GM18499 (cell line): ENCODE measurements around the gene SCAMP5.

Experiments
- ATAC-seq: cut with Tn5 transposase; IDR thresholded peaks from one replicate; pipeline ENCODE4 v1.9.1; 2021; ENCODE audit warnings: moderate number of reproducible peaks; ENCODE audit not compliant: insufficient read depth, unreplicated experiment

The SCAMP5 gene

GRCh38 chr15:74967670-74968069 lies 27.7 kb upstream of the SCAMP5 start:
- no peak for ATAC-seq

- no peak for ATAC-seq
Measured at GRCh38 chr15:74976159-74976558, 19.2 kb upstream of the SCAMP5 start.

- no peak for ATAC-seq
Measured at GRCh38 chr15:74977599-74977998, 17.8 kb upstream of the SCAMP5 start.

- ATAC-seq = no peak
Measured at GRCh38 chr15:74978077-74978476, 17.3 kb upstream of the SCAMP5 start.

- no peak for ATAC-seq
Measured at GRCh38 chr15:74978503-74978902, 16.9 kb upstream of the SCAMP5 start.

- ATAC-seq = no peak
Measured at GRCh38 chr15:74982183-74982582, 13.2 kb upstream of the SCAMP5 start.

GRCh38 chr15:74983725-74984231 lies 11.6 kb upstream of the SCAMP5 start:
- no peak for ATAC-seq

GRCh38 chr15:74988007-74988800 lies 7.2 kb upstream of the SCAMP5 start:
- no peak for ATAC-seq

- ATAC-seq = no peak
Measured at GRCh38 chr15:74989527-74989926, 5.8 kb upstream of the SCAMP5 start.

GRCh38 chr15:74992619-74993018 lies 2.7 kb upstream of the SCAMP5 start:
- ATAC-seq = no peak

- no peak for ATAC-seq
Measured at GRCh38 chr15:74994236-74994635, 1.1 kb upstream of the SCAMP5 start.

GRCh38 chr15:74994685-74995084 lies 678 bp upstream of the SCAMP5 start:
- ATAC-seq = no peak

- no peak for ATAC-seq
Measured at GRCh38 chr15:74995779-74996765, 709 bp downstream of the SCAMP5 start.

GRCh38 chr15:74997141-74997540 lies 1.8 kb downstream of the SCAMP5 start:
- ATAC-seq = no peak

GRCh38 chr15:74997543-74997942 lies 2.2 kb downstream of the SCAMP5 start:
- ATAC-seq = no peak

- no peak for ATAC-seq
Measured at GRCh38 chr15:75001310-75001709, 5.9 kb downstream of the SCAMP5 start.

- ATAC-seq = no peak
Measured at GRCh38 chr15:75002398-75002797, 7.0 kb downstream of the SCAMP5 start.

- no peak for ATAC-seq
Measured at GRCh38 chr15:75007216-75007615, 11.9 kb downstream of the SCAMP5 start.

- no peak for ATAC-seq
Measured at GRCh38 chr15:75008221-75008625, 12.9 kb downstream of the SCAMP5 start.

GRCh38 chr15:75008629-75009326 lies 13.4 kb downstream of the SCAMP5 start:
- ATAC-seq = peak; percentile 89
